ENCODE results near the gene CERT1. TPM values are rescaled to one million over a fixed set of nuclear protein-coding genes. Genes with fewer than 3 reads are reported as not detected.

Gene CERT1
- polyA plus RNA-seq, 4 donors = 52.7 to 65.5 (median 60.1) TPM

Other genes starting within 250 kb of the CERT1 start
- 10 to 100 TPM; 77.1 to 79.4 (median 77.9) TPM for gene HMGCR, start 174.4 kb downstream of the CERT1 start, polyA plus RNA-seq (ENCODE audit: insufficient read length in 4 of 4)
- 10 to 100 TPM; 24.6 to 37.1 (median 30.2) TPM for gene POLK, start 262 bp upstream of the CERT1 start, polyA plus RNA-seq (ENCODE audit: insufficient read length in 4 of 4)
- 10 to 100 TPM in 1 of 4 donors, 1 to 10 TPM in 3; 3.6 to 10.7 (median 5.8) TPM for gene ANKDD1B, start 99.8 kb upstream of the CERT1 start, polyA plus RNA-seq (ENCODE audit: insufficient read length in 4 of 4)
- gene POC5, start 205.8 kb upstream of the CERT1 start, polyA plus RNA-seq (ENCODE audit: insufficient read length in 4 of 4) = 10 to 100 TPM; 15.6 to 26.3 (median 17.2) TPM

Measured in left renal cortex interstitium (tissue), 4 donors.